NCI-H1694 treated with DMSO at 0.1 percent for 48 hours (cell line): ENCODE results near the gene FAM83E.
A peak's percentile ranks its signal among the peaks of the same experiment; 100 is the strongest.
"Not testable (repeated sequence)": the region's sequence is repeated elsewhere in the genome, so short reads cannot be mapped to it uniquely, and the experiment has no call there.

Experiments
- DNase-seq: peaks from one replicate; lab custom pipeline; 2025; lab: John Stamatoyannopoulos, UW

The FAM83E gene

DNA sequence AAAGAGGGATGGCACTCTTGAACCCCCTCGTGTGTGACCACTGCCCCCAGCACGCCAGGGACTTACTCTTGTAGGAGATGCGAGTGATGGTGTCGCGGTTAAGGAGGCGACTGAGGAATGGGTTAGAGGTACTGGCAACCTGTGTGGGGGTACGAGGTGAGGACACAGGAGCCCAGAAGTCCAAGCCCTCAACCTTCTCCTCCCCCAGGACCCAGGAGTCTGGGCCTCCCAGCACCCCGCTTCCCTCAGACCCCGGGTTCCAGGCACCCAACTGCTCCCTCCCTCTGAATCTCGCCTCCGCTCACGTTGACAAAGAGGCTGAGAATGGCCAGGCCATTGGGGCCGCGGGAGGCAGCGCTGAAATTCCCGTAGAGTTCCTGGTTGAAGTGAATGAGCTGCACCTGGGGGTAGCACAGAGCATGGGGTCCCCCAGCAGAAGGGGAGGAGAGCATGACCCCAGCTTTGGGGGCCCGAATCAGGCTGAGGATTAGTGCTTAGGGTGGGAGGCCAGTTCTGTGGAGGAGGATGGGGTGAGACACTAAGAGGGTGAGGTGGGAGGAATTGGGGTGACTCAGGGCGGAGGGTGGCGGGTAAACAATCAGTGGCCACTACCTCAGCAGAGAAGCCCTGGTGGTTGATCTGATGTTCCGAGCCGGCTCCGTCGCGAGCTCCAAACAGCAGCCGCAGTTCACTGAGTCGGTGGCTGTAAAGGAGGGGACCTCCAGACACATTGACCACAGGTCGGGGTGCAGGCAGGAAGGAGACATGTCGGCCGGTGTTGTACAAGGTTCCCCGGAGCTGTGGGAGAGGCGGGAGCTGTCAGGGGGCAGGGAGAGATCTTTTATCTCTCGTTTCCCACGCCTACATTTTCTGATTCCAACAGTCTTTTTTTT lies 24.9 kb upstream of the FAM83E start:
- DNase-seq, result no peak

DNA sequence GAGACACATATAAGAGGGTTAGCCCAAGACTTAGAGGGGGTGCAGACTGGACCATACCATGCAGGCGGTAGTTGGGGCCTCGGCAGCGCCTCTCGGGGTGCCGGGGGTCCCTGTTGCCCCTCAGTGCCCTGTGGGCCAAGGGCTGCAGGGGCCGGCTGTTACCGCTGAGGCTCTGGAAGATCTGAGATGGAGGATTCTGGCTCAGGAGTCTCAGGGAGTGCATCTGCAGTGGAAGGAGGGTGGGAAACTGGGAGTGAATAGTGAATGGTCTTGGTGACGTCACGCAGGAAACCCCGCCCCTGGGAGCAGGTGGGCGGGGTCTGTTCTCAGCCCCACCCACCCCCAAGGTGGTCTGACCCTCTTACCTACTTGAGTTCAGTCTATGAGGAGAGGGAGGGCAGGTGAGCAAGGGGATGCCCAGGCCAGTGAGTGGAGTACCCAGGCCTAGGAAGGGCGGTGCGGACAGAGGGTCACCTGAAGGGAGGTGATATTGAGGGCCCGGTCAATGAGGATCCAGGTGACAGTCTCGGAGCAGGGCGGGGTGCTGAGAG lies 24.0 kb upstream of the FAM83E start:
- no peak for DNase-seq

DNA sequence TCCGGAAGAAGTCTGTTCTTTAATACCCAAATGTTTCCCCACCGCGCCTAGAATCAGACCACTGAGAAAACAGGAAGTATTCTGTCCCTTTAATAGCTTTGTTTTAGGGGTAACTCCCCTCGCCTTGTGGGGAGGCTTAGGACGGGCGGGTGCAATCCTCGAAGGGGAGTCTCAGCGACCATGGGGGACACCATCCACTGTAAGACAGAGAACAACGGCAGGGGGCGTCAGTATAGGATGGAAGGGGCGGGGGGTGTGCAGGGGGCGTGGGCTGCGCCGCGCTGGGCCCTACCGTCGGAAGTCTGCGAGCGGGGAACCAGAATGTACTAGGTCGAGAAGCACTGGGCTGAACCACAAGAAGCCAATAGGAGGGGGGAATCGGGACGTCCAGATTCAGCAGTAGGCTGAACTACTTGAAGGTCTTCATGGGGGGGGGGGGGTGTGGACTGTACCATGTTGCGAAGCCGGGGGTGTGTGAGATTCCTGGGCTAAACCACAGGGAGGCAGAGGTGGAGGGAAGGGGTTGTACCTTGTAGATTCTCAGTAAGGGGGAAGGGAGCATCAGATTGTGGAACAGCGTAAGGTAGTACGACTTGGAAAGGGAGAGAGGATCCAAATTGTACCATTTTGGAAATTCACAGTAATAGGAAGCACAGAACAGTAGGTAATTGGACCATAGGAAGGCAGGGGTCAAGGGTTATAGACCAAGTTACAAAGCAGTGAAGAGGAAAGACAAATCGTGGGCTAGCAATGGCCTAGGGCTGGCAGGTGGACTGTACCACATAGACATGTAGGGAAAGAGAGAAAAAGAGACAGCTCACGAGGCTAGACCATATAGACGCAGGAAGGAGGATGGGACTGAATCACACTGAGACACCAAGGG lies 23.3 kb upstream of the FAM83E start:
- peak; percentile 91 for DNase-seq

DNA sequence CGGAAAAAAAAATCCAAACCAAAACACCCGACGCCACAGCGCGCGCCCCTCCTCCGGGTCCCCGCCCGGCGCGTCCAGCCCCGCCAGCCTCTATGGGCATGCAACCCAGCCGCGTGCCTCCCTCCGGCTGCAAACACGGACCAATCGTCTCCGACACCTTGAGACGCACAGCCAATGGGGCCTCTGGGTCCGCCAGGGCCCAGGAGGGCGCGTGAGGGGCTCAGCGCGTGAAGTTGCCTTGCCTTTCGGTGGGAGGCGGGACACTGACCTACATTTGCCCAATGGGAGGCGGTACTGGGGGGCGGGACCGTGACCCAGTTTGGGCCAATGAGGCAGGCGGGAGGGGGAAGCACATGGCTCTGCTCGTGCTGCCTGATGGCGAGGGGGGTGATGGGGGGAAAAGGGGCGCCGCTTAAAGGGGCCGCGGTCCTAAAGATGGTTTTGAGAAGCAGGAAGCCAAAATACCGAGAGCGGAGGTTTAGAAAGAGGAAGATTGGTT lies 22.6 kb upstream of the FAM83E start:
- peak; percentile 98 for DNase-seq

DNA sequence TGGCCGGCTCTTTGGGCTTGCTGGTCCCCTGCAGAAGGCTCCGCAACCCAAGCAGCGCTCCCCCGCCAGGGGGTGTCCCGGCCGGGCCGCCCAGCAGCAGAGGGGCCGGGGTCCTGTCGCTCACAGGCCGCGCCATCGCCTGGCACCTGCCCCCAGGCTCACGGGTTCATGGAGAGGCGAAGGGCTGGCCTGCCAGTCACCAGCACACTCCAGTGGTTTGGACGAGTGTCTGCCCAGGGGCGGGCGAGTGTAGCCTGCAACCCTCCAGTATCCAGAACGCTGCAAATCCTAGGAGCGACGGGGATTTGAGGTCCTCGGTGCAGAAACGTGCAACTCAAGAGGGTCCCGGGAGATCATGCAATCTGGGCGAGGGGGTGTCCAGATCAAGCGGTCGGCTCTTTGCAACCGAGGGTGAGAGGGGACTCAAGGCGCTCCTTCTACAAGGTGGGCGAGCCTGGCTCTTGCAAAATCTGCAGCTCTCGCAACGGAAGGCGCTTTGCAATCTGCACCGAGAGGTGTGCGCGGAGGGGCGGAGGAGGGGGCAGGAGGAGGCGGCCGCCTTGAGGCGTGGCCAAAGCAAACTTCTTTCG lies 22.1 kb upstream of the FAM83E start, which contains the start of gene DBP:
Gene DBP, minus strand, starts transcription at position 521 of the 590 bp plus-strand sequence. Its CDS starts 385 bp downstream, at position 136.
- peak; percentile 66 for DNase-seq

DNA sequence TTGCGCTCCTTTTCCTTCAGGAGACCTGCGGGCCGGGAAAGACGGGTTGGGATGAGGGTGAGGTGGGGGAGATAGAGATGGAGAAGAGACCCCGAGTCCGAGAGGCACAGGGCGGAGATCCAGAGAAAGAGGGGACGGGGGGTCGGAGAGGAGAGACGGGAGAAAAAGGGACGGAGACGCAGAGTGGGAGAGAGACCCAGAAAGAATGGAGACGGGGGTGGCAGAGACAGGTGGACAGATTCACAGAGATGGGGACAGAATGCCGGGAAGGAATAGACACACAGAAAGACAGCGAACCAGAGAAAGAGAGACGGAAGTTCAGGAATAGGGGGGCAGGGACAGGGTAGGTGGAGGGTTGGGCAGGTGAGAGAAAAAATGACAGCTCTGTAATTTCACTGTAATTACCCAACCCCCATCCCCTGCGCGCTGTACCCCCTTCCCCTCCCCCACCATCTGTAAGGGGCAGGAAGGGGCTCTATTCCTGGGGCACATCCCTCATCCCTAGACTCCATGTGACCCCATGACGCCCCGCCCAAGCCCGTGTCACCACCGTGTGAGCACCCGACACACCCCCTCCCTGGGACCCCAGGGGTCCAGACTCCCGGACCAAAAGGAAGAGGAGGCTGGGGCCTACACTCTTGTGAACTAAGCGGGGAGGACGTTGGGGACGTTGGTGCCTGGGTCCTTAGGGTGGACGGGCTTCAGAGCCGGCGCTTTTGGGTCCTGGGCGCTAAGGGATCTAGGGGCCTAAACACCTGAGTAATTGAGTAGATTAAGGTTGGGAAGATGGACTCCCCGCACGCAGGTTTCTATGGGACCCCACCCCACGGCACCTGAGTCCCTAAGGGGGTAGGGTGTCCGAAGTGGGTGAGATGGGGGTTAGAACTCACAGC lies 21.3 kb upstream of the FAM83E start:
- peak; percentile 36 for DNase-seq

DNA sequence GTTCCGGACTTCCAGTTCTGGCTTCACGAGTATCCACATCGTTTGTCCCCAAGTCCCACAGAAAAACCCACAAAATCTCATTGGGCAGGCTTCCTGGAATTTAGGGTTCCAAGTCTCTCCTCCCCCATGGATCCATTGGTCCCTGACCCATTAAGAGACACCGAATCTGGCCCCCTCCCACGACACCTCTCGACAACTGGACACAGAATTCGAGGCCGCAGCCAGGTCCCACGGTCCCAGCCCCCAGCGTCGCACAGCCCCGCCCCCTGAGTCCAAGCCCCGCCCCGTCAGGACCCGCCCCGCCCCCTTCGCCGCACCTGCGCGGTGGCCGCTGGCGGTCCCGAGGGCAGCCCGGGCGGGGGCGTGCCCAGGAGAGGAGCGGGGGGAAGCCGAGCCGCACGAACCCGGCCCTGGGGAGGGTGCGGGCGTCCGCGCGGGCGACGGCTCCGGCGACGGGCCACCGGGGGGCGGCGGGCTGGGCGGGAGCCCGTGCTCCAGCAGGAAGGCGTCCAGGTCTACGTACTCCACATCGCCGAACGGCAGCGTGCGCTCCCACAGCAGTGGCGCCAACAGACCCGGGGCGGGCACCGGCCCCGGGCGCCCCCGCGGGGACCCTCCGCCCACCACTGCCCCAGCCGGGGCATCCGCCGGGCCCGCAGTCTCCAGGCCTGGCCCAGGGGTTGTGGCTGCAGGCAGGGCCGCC lies 20.5 kb upstream of the FAM83E start:
- peak; percentile 33 for DNase-seq

DNA sequence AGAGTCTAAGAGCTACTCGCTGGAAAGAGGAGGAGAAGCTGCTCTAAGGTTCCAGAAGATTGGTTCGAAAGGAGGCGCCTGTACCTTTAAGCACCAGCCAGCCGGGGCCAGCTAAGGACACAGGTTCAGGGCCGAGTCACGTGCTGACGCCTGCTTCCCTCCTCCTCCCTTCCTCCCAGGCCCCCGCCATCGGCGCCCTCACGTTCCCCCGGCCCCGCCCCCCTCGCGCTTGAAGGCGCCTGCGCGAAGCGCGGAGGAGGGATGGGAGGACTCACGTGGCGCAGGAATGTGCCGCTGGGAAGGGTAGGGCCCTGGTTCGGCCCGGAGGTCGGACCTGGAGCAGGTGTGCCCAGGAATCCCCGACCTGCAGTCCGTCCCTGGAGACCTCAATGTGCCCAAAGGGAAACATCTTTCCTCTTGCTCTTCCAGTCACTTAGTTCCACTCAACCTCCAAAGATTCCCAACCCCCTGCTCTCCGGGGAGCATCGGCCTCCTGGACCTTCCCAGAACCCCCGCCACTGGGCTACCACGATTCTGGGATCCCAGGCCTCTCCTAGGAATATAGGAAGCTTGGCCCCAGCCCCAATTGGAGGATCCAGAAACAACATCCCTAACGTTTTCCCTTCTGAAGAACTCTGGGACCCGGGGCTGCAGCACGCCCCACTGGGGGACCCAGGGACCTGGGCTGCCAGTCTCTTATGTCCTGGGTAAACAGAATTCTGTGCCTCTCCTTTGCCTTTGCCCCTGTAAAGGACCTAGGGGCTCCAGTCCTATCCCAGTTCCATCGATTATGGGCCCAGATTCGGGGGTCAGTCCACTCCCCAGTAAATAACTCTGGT lies 19.8 kb upstream of the FAM83E start:
- DNase-seq, result peak; percentile 97

DNA sequence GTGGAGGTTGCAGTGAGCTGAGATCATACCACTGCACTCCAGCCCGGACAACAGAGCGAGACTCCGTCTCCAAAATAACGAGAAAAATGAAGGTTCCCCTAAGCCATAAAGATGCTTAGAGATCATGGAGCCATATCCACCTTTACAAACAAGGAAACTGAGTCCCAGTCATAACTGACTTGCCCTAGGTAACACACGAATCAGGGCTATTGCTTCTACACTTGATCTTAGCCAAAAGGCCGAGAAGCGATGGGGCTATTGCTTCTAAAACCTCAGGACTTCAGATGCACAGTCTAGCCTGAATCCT lies 19.1 kb upstream of the FAM83E start:
- no peak for DNase-seq

DNA sequence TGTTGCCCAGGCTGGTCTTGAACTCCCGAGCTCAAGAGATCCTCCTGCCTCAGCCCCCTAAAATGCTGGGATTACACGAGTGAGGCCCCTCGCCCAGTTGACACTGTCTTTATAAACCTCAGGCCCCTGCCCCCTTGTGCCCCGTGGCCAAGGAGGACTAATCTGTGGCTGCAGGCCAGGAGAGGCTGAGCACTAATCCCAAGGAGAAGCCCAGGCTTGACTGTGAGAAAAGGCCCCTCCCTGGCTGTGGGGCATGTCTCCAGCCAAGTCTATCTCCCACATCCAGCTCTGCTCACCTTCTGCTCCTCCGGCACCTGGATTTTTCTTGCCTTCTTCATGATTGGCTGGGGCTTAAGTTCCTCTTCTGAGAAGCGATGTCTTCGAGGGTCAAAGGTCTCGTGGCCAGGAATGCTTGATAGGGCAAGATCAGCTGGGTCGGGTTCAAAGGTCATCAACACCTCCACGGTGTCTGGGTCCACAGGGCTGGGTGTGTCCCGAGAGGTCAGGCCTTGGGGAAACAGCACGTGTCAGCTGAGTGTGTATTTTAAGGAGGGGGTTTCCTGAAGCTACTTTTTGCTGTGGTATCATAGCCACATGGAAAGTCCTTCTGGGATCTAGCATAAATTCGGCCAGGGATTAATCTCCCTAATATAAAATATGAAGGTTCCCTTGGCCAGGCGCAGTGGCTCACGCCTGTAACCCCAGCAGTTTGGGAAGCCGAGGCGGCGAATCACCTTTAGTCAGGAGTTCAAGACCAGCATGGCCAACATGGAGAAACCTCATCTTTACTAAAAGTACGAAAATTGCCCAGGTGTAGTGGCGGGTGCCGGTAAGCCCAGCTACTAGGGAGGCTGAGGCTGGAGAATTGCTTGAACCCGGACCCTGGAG lies 18.5 kb upstream of the FAM83E start:
- DNase-seq, result no peak

DNA sequence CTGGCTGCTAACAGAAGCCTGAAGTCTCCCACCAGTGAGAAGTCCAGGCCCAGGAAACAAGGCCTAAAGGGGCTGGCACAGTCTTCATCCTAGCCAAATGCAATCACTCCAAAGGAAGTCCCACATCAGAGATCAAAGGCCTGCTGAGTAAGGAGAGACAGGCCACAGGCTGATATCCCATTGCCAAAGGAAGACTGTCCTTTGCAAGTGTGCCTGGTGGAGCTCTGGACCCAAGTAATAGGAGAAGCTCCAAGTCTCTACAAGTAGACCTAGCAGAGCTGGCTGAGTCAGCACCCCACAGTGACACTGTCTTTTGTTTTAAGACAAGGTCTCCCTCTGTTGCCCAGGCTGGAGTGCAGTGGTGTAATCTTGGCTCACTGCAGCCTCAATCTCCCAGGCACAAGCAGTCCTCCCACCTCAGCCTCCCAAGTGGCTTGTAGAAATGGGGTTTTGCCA lies 17.8 kb upstream of the FAM83E start:
- DNase-seq, result no peak

DNA sequence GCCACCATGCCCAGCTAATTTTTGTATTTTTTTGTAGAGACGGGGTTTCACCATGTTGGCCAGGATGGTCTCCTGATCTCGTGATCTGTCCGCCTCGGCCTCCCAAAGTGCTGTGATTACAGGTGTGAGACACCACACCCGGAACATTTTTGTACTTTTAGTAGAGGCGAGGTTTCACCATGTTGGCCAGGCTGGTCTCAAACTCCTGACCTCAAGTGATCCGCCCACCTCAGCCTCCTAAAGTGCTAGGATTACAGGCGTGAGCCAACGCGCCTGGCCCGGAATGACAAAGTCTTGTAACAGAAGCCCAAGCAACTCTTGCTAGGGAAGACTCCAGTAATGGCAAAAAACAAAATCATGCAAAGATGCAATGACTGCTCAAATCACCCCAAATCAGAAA lies 17.4 kb upstream of the FAM83E start:
- DNase-seq, result not testable (repeated sequence)

DNA sequence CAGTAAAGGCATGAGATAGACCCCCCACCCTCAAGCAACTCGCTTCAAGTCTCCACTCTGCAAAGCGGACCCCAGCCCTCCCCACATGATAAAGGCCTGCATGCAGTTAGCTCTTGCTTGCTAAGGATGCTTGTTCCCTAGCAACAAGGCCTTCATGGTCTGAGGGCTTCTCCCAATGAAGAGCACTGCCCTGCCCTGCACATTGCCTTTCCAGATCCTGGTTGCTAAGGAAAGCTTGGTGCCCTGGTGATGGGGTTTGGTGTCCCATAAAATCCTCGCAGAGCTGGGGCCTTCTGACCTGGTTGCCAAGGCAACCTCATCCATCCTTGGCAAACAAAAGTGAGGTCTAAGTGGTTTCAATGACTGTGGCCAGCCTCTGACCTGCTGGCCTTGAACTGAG lies 16.3 kb upstream of the FAM83E start:
- DNase-seq, result no peak

DNA sequence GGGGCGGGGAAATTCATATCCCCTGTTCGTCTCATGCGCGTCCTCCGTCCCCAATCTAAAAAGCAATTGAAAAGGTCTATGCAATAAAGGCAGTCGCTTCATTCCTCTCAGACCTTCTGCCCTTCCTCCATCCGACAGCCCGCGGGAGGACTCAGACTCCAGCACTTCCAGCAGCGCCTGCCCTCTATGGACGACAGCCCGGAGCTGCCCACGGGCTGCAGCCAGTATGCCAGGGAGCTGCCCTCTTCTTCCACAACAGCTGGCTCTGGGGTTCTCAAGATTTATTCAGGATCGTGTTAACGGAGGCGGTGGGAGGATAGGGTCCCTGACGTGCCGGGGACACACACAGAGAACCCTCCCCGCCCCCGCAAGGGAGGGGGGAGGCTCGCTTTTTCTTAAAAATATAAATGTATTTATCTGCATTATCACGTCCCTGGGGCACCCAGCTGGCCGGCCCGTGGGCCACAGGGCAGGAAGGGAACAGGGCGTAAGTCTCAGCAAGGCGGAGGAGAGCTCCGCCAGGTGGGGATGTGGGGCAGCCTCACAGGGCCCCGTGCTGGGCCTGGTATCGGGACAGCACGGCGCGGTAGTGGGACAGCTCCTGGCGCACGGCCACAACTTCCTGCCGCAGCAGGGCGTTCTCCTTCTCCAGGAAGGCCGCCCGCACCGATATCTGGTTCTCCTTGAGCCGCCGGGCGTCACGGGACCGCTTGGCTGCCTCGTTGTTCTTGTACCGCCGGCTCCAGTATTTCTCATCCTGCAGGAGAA lies 15.6 kb upstream of the FAM83E start:
- no peak for DNase-seq

DNA sequence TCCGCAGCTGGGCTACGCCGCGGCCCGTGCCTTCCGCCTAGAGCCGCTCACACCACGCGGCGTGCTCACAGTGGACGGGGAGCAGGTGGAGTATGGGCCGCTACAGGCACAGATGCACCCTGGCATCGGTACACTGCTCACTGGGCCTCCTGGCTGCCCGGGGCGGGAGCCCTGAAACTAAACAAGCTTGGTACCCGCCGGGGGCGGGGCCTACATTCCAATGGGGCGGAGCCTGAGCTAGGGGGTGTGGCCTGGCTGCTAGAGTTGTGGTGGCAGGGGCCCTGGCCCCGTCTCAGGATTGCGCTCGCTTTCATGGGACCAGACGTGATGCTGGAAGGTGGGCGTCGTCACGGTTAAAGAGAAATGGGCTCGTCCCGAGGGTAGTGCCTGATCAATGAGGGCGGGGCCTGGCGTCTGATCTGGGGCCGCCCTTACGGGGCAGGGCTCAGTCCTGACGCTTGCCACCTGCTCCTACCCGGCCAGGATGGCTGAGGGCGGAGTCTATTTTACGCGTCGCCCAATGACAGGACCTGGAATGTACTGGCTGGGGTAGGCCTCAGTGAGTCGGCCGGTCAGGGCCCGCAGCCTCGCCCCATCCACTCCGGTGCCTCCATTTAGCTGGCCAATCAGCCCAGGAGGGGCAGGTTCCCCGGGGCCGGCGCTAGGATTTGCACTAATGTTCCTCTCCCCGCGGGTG lies 14.9 kb upstream of the FAM83E start:
- no peak for DNase-seq

DNA sequence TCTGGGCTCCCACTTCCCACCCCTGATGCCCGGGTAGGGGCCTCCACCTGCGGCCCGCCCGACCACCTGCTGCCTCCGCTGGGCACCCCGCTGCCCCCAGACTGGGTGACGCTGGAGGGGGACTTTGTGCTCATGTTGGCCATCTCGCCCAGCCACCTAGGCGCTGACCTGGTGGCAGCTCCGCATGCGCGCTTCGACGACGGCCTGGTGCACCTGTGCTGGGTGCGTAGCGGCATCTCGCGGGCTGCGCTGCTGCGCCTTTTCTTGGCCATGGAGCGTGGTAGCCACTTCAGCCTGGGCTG lies 14.4 kb upstream of the FAM83E start:
- no peak for DNase-seq
